ENCODE results near the gene DFFB.

DFFB gene

DNA sequence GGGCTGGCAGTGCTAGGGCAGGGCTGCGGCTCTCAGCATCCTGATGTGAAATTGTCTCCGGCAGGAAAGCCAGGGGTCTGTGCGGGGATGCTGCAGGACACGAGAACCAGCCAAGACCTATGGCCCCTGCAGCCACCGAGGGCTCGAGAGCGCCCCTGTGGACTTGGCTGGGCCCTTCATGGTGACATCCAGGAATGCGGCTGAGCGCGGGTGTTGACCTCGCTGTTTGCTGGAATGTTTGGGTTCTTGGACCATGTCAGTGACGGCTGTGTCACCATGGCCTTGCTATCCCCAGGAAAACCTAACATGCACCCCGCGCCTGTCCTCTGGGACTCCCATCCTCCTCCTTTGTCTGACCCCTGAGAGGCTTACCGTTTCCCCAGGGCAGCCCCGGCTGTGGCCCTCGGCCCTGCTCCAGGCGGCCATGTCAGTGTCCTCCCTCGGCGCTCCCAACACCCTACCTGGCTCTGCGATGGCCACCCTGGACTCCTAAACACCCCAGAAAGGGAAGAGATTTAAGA, 57.1 kb downstream of the DFFB start:
- Histone ChIP-seq H3K4me1 (ENCODE audit: control insufficient read depth, insufficient read depth, low read length) (no peaks in the 10 kb centered on the region), H3K4me3 (ENCODE audit: low read depth, low read length) (no peak overlapping the region), H3K9me3 (ENCODE audit: control insufficient read depth, insufficient read depth, low read depth, low read length) (no peaks in the 10 kb centered on the region), H3K36me3 (ENCODE audit: control insufficient read depth in 2 of 2, insufficient read depth in 1 of 2, low read length in 2 of 2) (no peaks in the 10 kb centered on the region), H3K27ac (ENCODE audit: extremely low read depth, low read depth, low read length) (no peak overlapping the region)
- ChIA-PET CTCF (interaction anchor here (0.6 kb wide), 1 partner anchor 250 kb away, joined by 3 read pairs; no protein-coding TSS in a partner anchor), POLR2A (no interaction called here)
- no peak for TF ChIP-seq ZNF248 (tag by site-specific recombination; IDR thresholded peaks at IDR 0.05)
- TF ChIP-seq FEZF1 (tag by site-specific recombination; IDR thresholded peaks at IDR 0.05): no peak
- no peak for TF ChIP-seq ZNF529 (tag by site-specific recombination; IDR thresholded peaks at IDR 0.05; ENCODE audit: insufficient replicate concordance)
- TF ChIP-seq, protein P1, sequence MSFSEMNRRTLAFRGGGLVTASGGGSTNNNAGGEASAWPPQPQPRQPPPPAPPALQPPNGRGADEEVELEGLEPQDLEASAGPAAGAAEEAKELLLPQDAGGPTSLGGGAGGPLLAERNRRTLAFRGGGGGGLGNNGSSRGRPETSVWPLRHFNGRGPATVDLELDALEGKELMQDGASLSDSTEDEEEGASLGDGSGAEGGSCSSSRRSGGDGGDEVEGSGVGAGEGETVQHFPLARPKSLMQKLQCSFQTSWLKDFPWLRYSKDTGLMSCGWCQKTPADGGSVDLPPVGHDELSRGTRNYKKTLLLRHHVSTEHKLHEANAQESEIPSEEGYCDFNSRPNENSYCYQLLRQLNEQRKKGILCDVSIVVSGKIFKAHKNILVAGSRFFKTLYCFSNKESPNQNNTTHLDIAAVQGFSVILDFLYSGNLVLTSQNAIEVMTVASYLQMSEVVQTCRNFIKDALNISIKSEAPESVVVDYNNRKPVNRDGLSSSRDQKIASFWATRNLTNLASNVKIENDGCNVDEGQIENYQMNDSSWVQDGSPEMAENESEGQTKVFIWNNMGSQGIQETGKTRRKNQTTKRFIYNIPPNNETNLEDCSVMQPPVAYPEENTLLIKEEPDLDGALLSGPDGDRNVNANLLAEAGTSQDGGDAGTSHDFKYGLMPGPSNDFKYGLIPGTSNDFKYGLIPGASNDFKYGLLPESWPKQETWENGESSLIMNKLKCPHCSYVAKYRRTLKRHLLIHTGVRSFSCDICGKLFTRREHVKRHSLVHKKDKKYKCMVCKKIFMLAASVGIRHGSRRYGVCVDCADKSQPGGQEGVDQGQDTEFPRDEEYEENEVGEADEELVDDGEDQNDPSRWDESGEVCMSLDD (tag by site-specific recombination; IDR thresholded peaks at IDR 0.05): no peak
- no peak for TF ChIP-seq EGR2 (tag by site-specific recombination; IDR thresholded peaks at IDR 0.05; ENCODE audit: low read depth)
- TF ChIP-seq ZNF184 (tag by site-specific recombination; IDR thresholded peaks at IDR 0.05): no peak
- no peak for TF ChIP-seq ZNF10 (tag by site-specific recombination; IDR thresholded peaks at IDR 0.05)
- no peak for TF ChIP-seq ZNF670 (tag by site-specific recombination; IDR thresholded peaks at IDR 0.05; ENCODE audit: low read depth)
- no peak for TF ChIP-seq ZNF175 (tag by site-specific recombination; IDR thresholded peaks at IDR 0.05)
- no peak for TF ChIP-seq ZNF791 (tag by site-specific recombination; IDR thresholded peaks at IDR 0.05)
- no peak for TF ChIP-seq ZNF157 (tag by site-specific recombination; IDR thresholded peaks at IDR 0.05)
- TF ChIP-seq ZNF677 (tag by site-specific recombination; IDR thresholded peaks at IDR 0.05): no peak
- TF ChIP-seq ZNF202 (tag by site-specific recombination; IDR thresholded peaks at IDR 0.05; ENCODE audit: borderline replicate concordance): no peak

DNA sequence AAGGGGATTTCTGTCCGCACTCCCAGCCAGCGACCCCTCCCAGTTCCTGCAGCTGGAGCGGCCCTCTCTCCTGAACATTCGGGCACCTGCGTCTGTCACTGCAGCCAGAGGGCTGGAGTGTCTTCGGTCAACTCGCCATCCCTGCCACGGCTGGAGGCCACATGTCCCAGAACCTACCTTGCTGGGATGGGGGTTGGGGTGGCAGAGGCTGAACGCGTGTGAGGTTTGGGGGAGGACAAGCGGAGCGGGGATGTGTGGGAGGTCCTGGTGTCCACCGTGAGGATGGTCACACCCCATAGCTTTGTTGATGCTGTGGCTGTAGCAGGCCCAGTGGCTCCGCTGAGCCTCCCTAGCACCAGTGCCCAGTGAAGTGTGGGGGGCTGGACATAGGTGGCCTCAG, 57.6 kb downstream of the DFFB start:
- TF ChIP-seq YY2 (tag by site-specific recombination; IDR thresholded peaks at IDR 0.05) (no peak), ZBTB1 (tag by site-specific recombination; IDR thresholded peaks at IDR 0.05) (no peak), IKZF3 (tag by site-specific recombination; IDR thresholded peaks at IDR 0.05) (no peak), ZIC2 (tag by site-specific recombination; IDR thresholded peaks at IDR 0.05) (no peak), ZNF404 (tag by site-specific recombination; IDR thresholded peaks at IDR 0.05) (no peak), HOXD13 (CRISPR knock-in tag; IDR thresholded peaks at IDR 0.05; ENCODE audit: borderline replicate concordance) (no peak), ZNF157 (tag by site-specific recombination; IDR thresholded peaks at IDR 0.05) (no peak), ZNF558 (tag by site-specific recombination; IDR thresholded peaks at IDR 0.05) (no peak), ZNF214 (tag by site-specific recombination; IDR thresholded peaks at IDR 0.05; ENCODE audit: borderline replicate concordance) (no peak)
- TF ChIP-seq, protein P2, sequence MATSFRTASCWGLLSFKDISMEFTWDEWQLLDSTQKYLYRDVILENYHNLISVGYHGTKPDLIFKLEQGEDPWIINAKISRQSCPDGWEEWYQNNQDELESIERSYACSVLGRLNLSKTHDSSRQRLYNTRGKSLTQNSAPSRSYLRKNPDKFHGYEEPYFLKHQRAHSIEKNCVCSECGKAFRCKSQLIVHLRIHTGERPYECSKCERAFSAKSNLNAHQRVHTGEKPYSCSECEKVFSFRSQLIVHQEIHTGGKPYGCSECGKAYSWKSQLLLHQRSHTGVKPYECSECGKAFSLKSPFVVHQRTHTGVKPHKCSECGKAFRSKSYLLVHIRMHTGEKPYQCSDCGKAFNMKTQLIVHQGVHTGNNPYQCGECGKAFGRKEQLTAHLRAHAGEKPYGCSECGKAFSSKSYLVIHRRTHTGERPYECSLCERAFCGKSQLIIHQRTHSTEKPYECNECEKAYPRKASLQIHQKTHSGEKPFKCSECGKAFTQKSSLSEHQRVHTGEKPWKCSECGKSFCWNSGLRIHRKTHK (tag by site-specific recombination; IDR thresholded peaks at IDR 0.05): no peak
- POLR2A ChIA-PET: no interaction called here
- CTCF ChIA-PET: interaction anchor here (0.6 kb wide), 1 partner anchor 250 kb away, joined by 3 read pairs; no protein-coding TSS in a partner anchor

More for the DNA sequence above, 57.6 kb downstream of the DFFB start:
- H3K4me3 ChIP-seq (ENCODE audit: low read depth, low read length): no peak overlapping the region
- no peaks in the 10 kb centered on the region for H3K4me1 ChIP-seq (ENCODE audit: control insufficient read depth, insufficient read depth, low read length)
- H3K27ac ChIP-seq (ENCODE audit: extremely low read depth, low read depth, low read length): no peak overlapping the region
- no peaks in the 10 kb centered on the region for H3K36me3 ChIP-seq (ENCODE audit: control insufficient read depth in 2 of 2, insufficient read depth in 1 of 2, low read length in 2 of 2)
- no peaks in the 10 kb centered on the region for H3K9me3 ChIP-seq (ENCODE audit: control insufficient read depth, insufficient read depth, low read depth, low read length)

Data from HEK293 (cell line).